Endothelial cell of umbilical vein (primary cell): Measurements from ENCODE around the gene S100A10. TPM values are rescaled to one million over a fixed set of nuclear protein-coding genes. Genes with fewer than 3 reads are reported as not detected.

Source experiments
- BruUV-seq: library from RNA; stranded (reverse); fragments of 400-500 nt; replicated peaks from 2 replicates; lab custom pipeline; 2021; lab: Mats Ljungman, UMichigan
- CTCF ChIA-PET: fragments of 300-600, 350-600 bp; sonication (Branson Sonifier 250); formaldehyde crosslinking; loops from one replicate; lab custom pipeline; 2021; ENCODE audit warnings: antibody characterized with exemption, inconsistent platforms; lab: Charles Lee
- POLR2A ChIA-PET: fragments of 300-600, 350-600 bp; sonication (Branson Sonifier 250); formaldehyde crosslinking; loops from one replicate; lab custom pipeline; 2021; ENCODE audit warnings: antibody characterized with exemption, inconsistent platforms; lab: Charles Lee
- DNase-seq: peaks from one replicate; pipeline ENCODE4 v3.0.0-alpha.2; 2011; ENCODE audit warnings: low read depth, low spot score
- FAIRE-seq: peaks from 2 replicates; lab custom pipeline; 2011; peaks lifted over from hg19 to GRCh38; lab: Jason Lieb, UNC
- H2AFZ ChIP-seq: 2 replicates; pipeline ENCODE4 v1.6.0; 2012; ENCODE audit warnings: low read depth, low read length, control low read depth, inconsistent platforms
- H3K27ac ChIP-seq: 2 replicates; pipeline ENCODE4 v1.5.1; 2011; ENCODE audit warnings: low read depth, mild to moderate bottlenecking, control low read depth, low read length, moderate library complexity; ENCODE audit not compliant: insufficient read depth
- H3K27me3 ChIP-seq, 2 experiments: 2 replicates each; pipeline versions ENCODE4 v1.6.0 to v1.6.1; 2011; ENCODE audit warnings: low read length in 2 of 2, mixed read lengths in 1 of 2; ENCODE audit not compliant: control insufficient read depth in 2 of 2, insufficient read depth in 2 of 2
- H3K36me3 ChIP-seq, 2 experiments: 2 replicates in 1 of 2; 3 replicates in 1 of 2; pipeline ENCODE4 v1.5.1; 2011; ENCODE audit warnings: low read length in 2 of 2, mild to moderate bottlenecking in 1 of 2, moderate library complexity in 1 of 2; ENCODE audit not compliant: control insufficient read depth in 2 of 2, insufficient read depth in 2 of 2; ENCODE audit errors: extremely low read depth in 1 of 2
- H3K4me1 ChIP-seq: 3 replicates; pipeline ENCODE4 v1.5.1; 2011; ENCODE audit warnings: mild to moderate bottlenecking, low read length; ENCODE audit not compliant: control insufficient read depth, insufficient read depth; ENCODE audit errors: extremely low read depth
- H3K4me2 ChIP-seq: 2 replicates; pipeline ENCODE4 v1.6.1; 2011; ENCODE audit warnings: low read length, control low read depth, mixed read lengths; ENCODE audit not compliant: insufficient read depth
- H3K4me3 ChIP-seq, 3 experiments: fragments of 200-600 bp in 1 of 3; sonication (generic), shearing (Covaris generic) in 1 of 3; replicated peaks in 1 of 3; 2 replicates each; pipeline ENCODE4 v1.5.1; 2011 to 2016; ENCODE audit warnings: control low read depth in 3 of 3, low read length in 3 of 3, mild to moderate bottlenecking in 2 of 3, inconsistent platforms in 1 of 3, low read depth in 1 of 3, moderate library complexity in 1 of 3; ENCODE audit not compliant: insufficient read depth in 1 of 3
- H3K79me2 ChIP-seq: 2 replicates; pipeline ENCODE4 v1.6.0; 2012; ENCODE audit warnings: low read length, inconsistent platforms; ENCODE audit not compliant: control insufficient read depth, insufficient read depth
- H3K9ac ChIP-seq: replicated peaks from 2 replicates; pipeline ENCODE3; 2011; ENCODE audit warnings: low read length, control low read depth; ENCODE audit not compliant: insufficient read depth; ENCODE audit errors: extremely low read depth
- H3K9me1 ChIP-seq: replicated peaks from 3 replicates; pipeline ENCODE4 v1.6.0; 2011; ENCODE audit warnings: mild to moderate bottlenecking, low read length; ENCODE audit not compliant: control insufficient read depth, insufficient read depth; ENCODE audit errors: extremely low read depth
- H3K9me3 ChIP-seq: replicated peaks from 2 replicates; pipeline ENCODE4 v1.5.1; 2012; ENCODE audit warnings: low read length, inconsistent platforms; ENCODE audit not compliant: control insufficient read depth, insufficient read depth
- H4K20me1 ChIP-seq: replicated peaks from 2 replicates; pipeline ENCODE3; 2011; ENCODE audit warnings: mild to moderate bottlenecking, low read length; ENCODE audit not compliant: control insufficient read depth, insufficient read depth; ENCODE audit errors: extremely low read depth
- EZH2 ChIP-seq: IDR thresholded peaks from 2 replicates; pipeline ENCODE4 v1.6.1; 2012; ENCODE audit warnings: borderline replicate concordance, low read depth, mild to moderate bottlenecking, moderate library complexity, low read length, inconsistent platforms; ENCODE audit not compliant: severe bottlenecking
- FOS ChIP-seq: IDR thresholded peaks from 2 replicates; pipeline ENCODE4 v1.6.1; 2011; ENCODE audit warnings: mild to moderate bottlenecking, low read length, moderate library complexity, borderline replicate concordance; ENCODE audit not compliant: insufficient read depth
- GATA2 ChIP-seq: IDR thresholded peaks from 2 replicates; pipeline ENCODE4 v1.7.0; 2011; ENCODE audit warnings: low read depth, mild to moderate bottlenecking, moderate library complexity, mixed read lengths, low read length; ENCODE audit not compliant: insufficient read length, insufficient read depth
- JUN ChIP-seq: IDR thresholded peaks from 2 replicates; pipeline ENCODE4 v1.6.1; 2011; ENCODE audit warnings: borderline replicate concordance, low read depth; ENCODE audit not compliant: insufficient read length, insufficient read depth
- MYC ChIP-seq: IDR thresholded peaks from one replicate; pipeline ENCODE4 v1.6.1; 2011; ENCODE audit warnings: mild to moderate bottlenecking, low read depth, low read length
- POLR2A ChIP-seq: IDR thresholded peaks from 2 replicates; pipeline ENCODE4 v1.6.1; 2012; ENCODE audit warnings: low read depth, mild to moderate bottlenecking, control low read depth, low read length
- POLR2AphosphoS5 ChIP-seq: IDR thresholded peaks from 2 replicates; pipeline ENCODE4 v1.6.1; 2012; ENCODE audit warnings: low read depth, mild to moderate bottlenecking, control low read depth, low read length, moderate library complexity; ENCODE audit not compliant: insufficient read depth
- dilution Hi-C: fragments of 300-500 bp; cut with MboI; formaldehyde crosslinking; loops from one replicate; pipeline ENCODE4 v1.15.0; 2019; ENCODE audit warnings: low sequenced_read_pairs; ENCODE audit not compliant: extremely low pct_ligation_motif_present
- intact Hi-C: fragments of 100-400 bp; cut with micrococcal nuclease; formaldehyde crosslinking; loops from one replicate; pipeline ENCODE4 v1.10.0; 2022
- polyA plus RNA-seq, 4 experiments: library from polyadenylated mRNA; depleted of rRNA in 3 of 4; stranded (reverse) in 3 of 4; unstranded in 1 of 4; fragments of >200 nt; gene quantifications; 2 replicates each; pipeline versions ENCODE4 v1.2.1 to v1.2.3, GENCODE V29; 2011 to 2012; ENCODE audit warnings: missing spikeins in 1 of 4
- total RNA-seq: library from RNA; stranded (reverse); gene quantifications from 2 replicates; pipeline ENCODE4 v1.2.3, GENCODE V29; 2021
- TF ChIP-seq, protein P1 (sequence below), 2 donors: IDR thresholded peaks; 1 replicate in 1 of 2; 2 replicates in 1 of 2; pipeline ENCODE4 v1.5.1; 2011; ENCODE audit warnings: low read length in 2 of 2, mild to moderate bottlenecking in 2 of 2, moderate library complexity in 2 of 2, control low read depth in 1 of 2, inconsistent platforms in 1 of 2, low read depth in 1 of 2; ENCODE audit not compliant: insufficient read depth in 1 of 2; ENCODE audit errors: extremely low read depth in 1 of 2
- TF ChIP-seq, protein P2 (sequence below): IDR thresholded peaks from 2 replicates; pipeline ENCODE4 v1.6.1; 2011; ENCODE audit not compliant: insufficient read depth, insufficient read length

Gene S100A10
- total and polyA plus RNA-seq, 2 donors (not counting 3 experiments of a cell fraction or from before 2014, with no cell fraction given) = 76.8 to 779 TPM

GRCh38 chr1:151989211-151989862 is 4.3 kb downstream of the S100A10 start:
- peaks cover 77% of the 10 kb centered on the region for H3K79me2 ChIP-seq
- peak overlapping the region in 1 of 3 experiments; percentile 25 for H3K4me3 ChIP-seq
- TF ChIP-seq EZH2 (no peak), GATA2 (no peak), JUN (peak; percentile 22), POLR2AphosphoS5 (peak; percentile 79), MYC (no peak), FOS (peak; percentile 87), POLR2A (peak; percentile 70)
- TF ChIP-seq, protein P1, sequence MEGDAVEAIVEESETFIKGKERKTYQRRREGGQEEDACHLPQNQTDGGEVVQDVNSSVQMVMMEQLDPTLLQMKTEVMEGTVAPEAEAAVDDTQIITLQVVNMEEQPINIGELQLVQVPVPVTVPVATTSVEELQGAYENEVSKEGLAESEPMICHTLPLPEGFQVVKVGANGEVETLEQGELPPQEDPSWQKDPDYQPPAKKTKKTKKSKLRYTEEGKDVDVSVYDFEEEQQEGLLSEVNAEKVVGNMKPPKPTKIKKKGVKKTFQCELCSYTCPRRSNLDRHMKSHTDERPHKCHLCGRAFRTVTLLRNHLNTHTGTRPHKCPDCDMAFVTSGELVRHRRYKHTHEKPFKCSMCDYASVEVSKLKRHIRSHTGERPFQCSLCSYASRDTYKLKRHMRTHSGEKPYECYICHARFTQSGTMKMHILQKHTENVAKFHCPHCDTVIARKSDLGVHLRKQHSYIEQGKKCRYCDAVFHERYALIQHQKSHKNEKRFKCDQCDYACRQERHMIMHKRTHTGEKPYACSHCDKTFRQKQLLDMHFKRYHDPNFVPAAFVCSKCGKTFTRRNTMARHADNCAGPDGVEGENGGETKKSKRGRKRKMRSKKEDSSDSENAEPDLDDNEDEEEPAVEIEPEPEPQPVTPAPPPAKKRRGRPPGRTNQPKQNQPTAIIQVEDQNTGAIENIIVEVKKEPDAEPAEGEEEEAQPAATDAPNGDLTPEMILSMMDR (IDR thresholded peaks at IDR 0.05; ENCODE audit: extremely low read depth in 1 of 2, insufficient read depth in 1 of 2, low read depth in 1 of 2, low read length in 2 of 2) = no peak
- TF ChIP-seq, protein P2, sequence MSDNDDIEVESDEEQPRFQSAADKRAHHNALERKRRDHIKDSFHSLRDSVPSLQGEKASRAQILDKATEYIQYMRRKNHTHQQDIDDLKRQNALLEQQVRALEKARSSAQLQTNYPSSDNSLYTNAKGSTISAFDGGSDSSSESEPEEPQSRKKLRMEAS = no peak
- H3K4me2 ChIP-seq = peak overlapping the region; percentile 78
- CTCF ChIA-PET = interaction anchor here (0.8 to 19.6 kb wide), 7 partner anchors 9 to 100 kb away, joined by 3 to 572 read pairs (median 9); no protein-coding TSS in a partner anchor
- peaks cover 58% of the 10 kb centered on the region for H3K4me1 ChIP-seq
- H3K27me3 ChIP-seq = no peaks in the 10 kb centered on the region
- H3K9me3 ChIP-seq = no peaks in the 10 kb centered on the region
- no peaks in the 10 kb centered on the region for H4K20me1 ChIP-seq
- peak overlapping the region; percentile 83 for H3K27ac ChIP-seq
- FAIRE-seq = peak; percentile 88
- POLR2A ChIA-PET = interaction anchor here (0.6 to 2.1 kb wide), 2 partner anchors 9 to 199 kb away, joined by 5 to 8 read pairs; no protein-coding TSS in a partner anchor
- peak overlapping the region; percentile 52 for H3K9ac ChIP-seq
- DNase-seq = peak; percentile 72
- no TSS peak for BruUV-seq
- intact Hi-C loops (loop anchor here (1.0 kb wide), 1 partner anchor 16 kb away; no protein-coding TSS in a partner anchor), dilution Hi-C loops (no loop called here)
- H3K36me3 ChIP-seq = peaks cover 14 to 16% of the 10 kb centered on the region in 2 experiments
- H3K9me1 ChIP-seq = no peaks in the 10 kb centered on the region
- H2AFZ ChIP-seq = no peak overlapping the region
